ENCODE data around the gene PDIA4.
"Not testable (repeated sequence)": the region's sequence is repeated elsewhere in the genome, so short reads cannot be mapped to it uniquely, and the experiment has no call there.

The PDIA4 gene

GRCh38 chr7:149013876-149014275 lies 14.4 kb downstream of the PDIA4 start:
- no peak overlapping the region for H3K4me3 ChIP-seq (ENCODE audit: extremely low read depth, insufficient read depth, low read length, poor library complexity, severe bottlenecking)
- no peaks in the 10 kb centered on the region for H3K9me3 ChIP-seq (ENCODE audit: control insufficient read depth, low read length)
- no peak overlapping the region for H3K27ac ChIP-seq (ENCODE audit: low read depth, low read length, severe bottlenecking)
- H3K4me1 ChIP-seq (ENCODE audit: control insufficient read depth, insufficient read depth, low read length, poor library complexity, severe bottlenecking), result no peaks in the 10 kb centered on the region
- WGBS, 2 experiments (ENCODE audit: insufficient coverage in 2 of 2), result 90 to 97% methylated on average over 4 to 5 of the region's 5 CpGs
- H3K36me3 ChIP-seq (ENCODE audit: control insufficient read depth, insufficient read depth, low read length), result peaks cover 93% of the 10 kb centered on the region

GRCh38 chr7:149012730-149013129 lies 15.6 kb downstream of the PDIA4 start:
- not testable (repeated sequence) for H3K4me1 ChIP-seq (ENCODE audit: control insufficient read depth, insufficient read depth, low read length, poor library complexity, severe bottlenecking); H3K4me3 ChIP-seq (ENCODE audit: extremely low read depth, insufficient read depth, low read length, poor library complexity, severe bottlenecking); H3K27ac ChIP-seq (ENCODE audit: low read depth, low read length, severe bottlenecking); H3K9me3 ChIP-seq (ENCODE audit: control insufficient read depth, low read length)
- H3K36me3 ChIP-seq (ENCODE audit: control insufficient read depth, insufficient read depth, low read length), result peaks cover 98% of the 10 kb centered on the region
- WGBS, 2 experiments (ENCODE audit: insufficient coverage in 2 of 2), result 95 to 99% methylated on average over 6 to 10 of the region's 12 CpGs

GRCh38 chr7:149011491-149011890 lies 16.8 kb downstream of the PDIA4 start:
- no peak overlapping the region for H3K4me3 ChIP-seq (ENCODE audit: extremely low read depth, insufficient read depth, low read length, poor library complexity, severe bottlenecking)
- 88 to 98% methylated on average over 8 of the region's 8 CpGs for WGBS, 2 experiments (ENCODE audit: insufficient coverage in 2 of 2)
- H3K4me1 ChIP-seq (ENCODE audit: control insufficient read depth, insufficient read depth, low read length, poor library complexity, severe bottlenecking), result no peaks in the 10 kb centered on the region
- no peak overlapping the region for H3K27ac ChIP-seq (ENCODE audit: low read depth, low read length, severe bottlenecking)
- no peaks in the 10 kb centered on the region for H3K9me3 ChIP-seq (ENCODE audit: control insufficient read depth, low read length)
- H3K36me3 ChIP-seq (ENCODE audit: control insufficient read depth, insufficient read depth, low read length), result peaks cover 98% of the 10 kb centered on the region

GRCh38 chr7:149010451-149010850 lies 17.9 kb downstream of the PDIA4 start:
- Histone ChIP-seq H3K27ac (ENCODE audit: low read depth, low read length, severe bottlenecking) (no peak overlapping the region), H3K4me3 (ENCODE audit: extremely low read depth, insufficient read depth, low read length, poor library complexity, severe bottlenecking) (no peak overlapping the region), H3K36me3 (ENCODE audit: control insufficient read depth, insufficient read depth, low read length) (peaks cover 98% of the 10 kb centered on the region), H3K9me3 (ENCODE audit: control insufficient read depth, low read length) (no peaks in the 10 kb centered on the region), H3K4me1 (ENCODE audit: control insufficient read depth, insufficient read depth, low read length, poor library complexity, severe bottlenecking) (no peaks in the 10 kb centered on the region)
- 95 to 100% methylated on average over 4 to 5 of the region's 5 CpGs for WGBS, 2 experiments (ENCODE audit: insufficient coverage in 2 of 2)

GRCh38 chr7:149009527-149009926 lies 18.8 kb downstream of the PDIA4 start:
- H3K4me1 ChIP-seq (ENCODE audit: control insufficient read depth, insufficient read depth, low read length, poor library complexity, severe bottlenecking), result no peaks in the 10 kb centered on the region
- peaks cover 98% of the 10 kb centered on the region for H3K36me3 ChIP-seq (ENCODE audit: control insufficient read depth, insufficient read depth, low read length)
- WGBS, 2 experiments (ENCODE audit: insufficient coverage in 2 of 2), result 97 to 100% methylated on average over 3 of the region's 3 CpGs
- H3K27ac ChIP-seq (ENCODE audit: low read depth, low read length, severe bottlenecking), result no peak overlapping the region
- no peak overlapping the region for H3K4me3 ChIP-seq (ENCODE audit: extremely low read depth, insufficient read depth, low read length, poor library complexity, severe bottlenecking)
- H3K9me3 ChIP-seq (ENCODE audit: control insufficient read depth, low read length), result no peaks in the 10 kb centered on the region

- H3K36me3 ChIP-seq (ENCODE audit: control insufficient read depth, insufficient read depth, low read length), result peaks cover 98% of the 10 kb centered on the region
Observed at GRCh38 chr7:149007611-149008010, 20.7 kb downstream of the PDIA4 start.

GRCh38 chr7:149007146-149007545 lies 21.2 kb downstream of the PDIA4 start:
- whole genome bisulfite sequencing, 2 experiments (ENCODE audit: insufficient coverage in 2 of 2), result 93 to 100% methylated on average over 2 to 3 of the region's 3 CpGs
- no peaks in the 10 kb centered on the region for H3K9me3 ChIP-seq (ENCODE audit: control insufficient read depth, low read length)
- no peaks in the 10 kb centered on the region for H3K4me1 ChIP-seq (ENCODE audit: control insufficient read depth, insufficient read depth, low read length, poor library complexity, severe bottlenecking)
- peaks cover 98% of the 10 kb centered on the region for H3K36me3 ChIP-seq (ENCODE audit: control insufficient read depth, insufficient read depth, low read length)
- H3K4me3 ChIP-seq (ENCODE audit: extremely low read depth, insufficient read depth, low read length, poor library complexity, severe bottlenecking), result no peak overlapping the region
- peak overlapping the region; percentile 2 for H3K27ac ChIP-seq (ENCODE audit: low read depth, low read length, severe bottlenecking)

More at GRCh38 chr7:149007611-149008010, 20.7 kb downstream of the PDIA4 start:
- no peak overlapping the region for H3K4me3 ChIP-seq (ENCODE audit: extremely low read depth, insufficient read depth, low read length, poor library complexity, severe bottlenecking)
- H3K9me3 ChIP-seq (ENCODE audit: control insufficient read depth, low read length), result no peaks in the 10 kb centered on the region
- no peaks in the 10 kb centered on the region for H3K4me1 ChIP-seq (ENCODE audit: control insufficient read depth, insufficient read depth, low read length, poor library complexity, severe bottlenecking)
- WGBS, 2 experiments (ENCODE audit: insufficient coverage in 2 of 2), result 89 to 91% methylated on average over 6 of the region's 6 CpGs
- peak overlapping the region; percentile 2 for H3K27ac ChIP-seq (ENCODE audit: low read depth, low read length, severe bottlenecking)

GRCh38 chr7:149006345-149006725 lies 22.0 kb downstream of the PDIA4 start:
- Histone ChIP-seq H3K36me3 (ENCODE audit: control insufficient read depth, insufficient read depth, low read length) (peaks cover 98% of the 10 kb centered on the region), H3K4me3 (ENCODE audit: extremely low read depth, insufficient read depth, low read length, poor library complexity, severe bottlenecking) (no peak overlapping the region), H3K4me1 (ENCODE audit: control insufficient read depth, insufficient read depth, low read length, poor library complexity, severe bottlenecking) (no peaks in the 10 kb centered on the region), H3K27ac (ENCODE audit: low read depth, low read length, severe bottlenecking) (no peak overlapping the region), H3K9me3 (ENCODE audit: control insufficient read depth, low read length) (no peaks in the 10 kb centered on the region)
- WGBS, 2 experiments (ENCODE audit: insufficient coverage in 2 of 2), result 92 to 98% methylated on average over 8 to 10 of the region's 10 CpGs

GRCh38 chr7:149005427-149006344 lies 22.6 kb downstream of the PDIA4 start:
- no peak overlapping the region for H3K4me3 ChIP-seq (ENCODE audit: extremely low read depth, insufficient read depth, low read length, poor library complexity, severe bottlenecking)
- H3K9me3 ChIP-seq (ENCODE audit: control insufficient read depth, low read length), result no peaks in the 10 kb centered on the region
- H3K27ac ChIP-seq (ENCODE audit: low read depth, low read length, severe bottlenecking), result no peak overlapping the region
- WGBS, 2 experiments (ENCODE audit: insufficient coverage in 2 of 2), result 62 to 73% methylated on average over 17 of the region's 20 CpGs
- peaks cover 92% of the 10 kb centered on the region for H3K36me3 ChIP-seq (ENCODE audit: control insufficient read depth, insufficient read depth, low read length)
- H3K4me1 ChIP-seq (ENCODE audit: control insufficient read depth, insufficient read depth, low read length, poor library complexity, severe bottlenecking), result no peaks in the 10 kb centered on the region

GRCh38 chr7:149004405-149005370 lies 23.6 kb downstream of the PDIA4 start:
- WGBS, 2 experiments (ENCODE audit: insufficient coverage in 2 of 2), result 94 to 99% methylated on average over 23 to 28 of the region's 28 CpGs
- H3K9me3 ChIP-seq (ENCODE audit: control insufficient read depth, low read length), result no peaks in the 10 kb centered on the region
- H3K4me3 ChIP-seq (ENCODE audit: extremely low read depth, insufficient read depth, low read length, poor library complexity, severe bottlenecking), result no peak overlapping the region
- H3K36me3 ChIP-seq (ENCODE audit: control insufficient read depth, insufficient read depth, low read length), result peaks cover 89% of the 10 kb centered on the region
- H3K27ac ChIP-seq (ENCODE audit: low read depth, low read length, severe bottlenecking), result no peak overlapping the region
- H3K4me1 ChIP-seq (ENCODE audit: control insufficient read depth, insufficient read depth, low read length, poor library complexity, severe bottlenecking), result no peaks in the 10 kb centered on the region
